HG02840 (cell line): ENCODE results near the gene MT1F.

Source experiments
- ATAC-seq: cut with Tn5 transposase; IDR thresholded peaks from one replicate; pipeline ENCODE4 v1.9.1; 2021; ENCODE audit warnings: mild to moderate bottlenecking, moderate library complexity, moderate number of reproducible peaks; ENCODE audit not compliant: unreplicated experiment, low FRiP score

MT1F gene

GRCh38 chr16:56689171-56689570 lies 31.4 kb downstream of the MT1F start:
- no peak for ATAC-seq

DNA sequence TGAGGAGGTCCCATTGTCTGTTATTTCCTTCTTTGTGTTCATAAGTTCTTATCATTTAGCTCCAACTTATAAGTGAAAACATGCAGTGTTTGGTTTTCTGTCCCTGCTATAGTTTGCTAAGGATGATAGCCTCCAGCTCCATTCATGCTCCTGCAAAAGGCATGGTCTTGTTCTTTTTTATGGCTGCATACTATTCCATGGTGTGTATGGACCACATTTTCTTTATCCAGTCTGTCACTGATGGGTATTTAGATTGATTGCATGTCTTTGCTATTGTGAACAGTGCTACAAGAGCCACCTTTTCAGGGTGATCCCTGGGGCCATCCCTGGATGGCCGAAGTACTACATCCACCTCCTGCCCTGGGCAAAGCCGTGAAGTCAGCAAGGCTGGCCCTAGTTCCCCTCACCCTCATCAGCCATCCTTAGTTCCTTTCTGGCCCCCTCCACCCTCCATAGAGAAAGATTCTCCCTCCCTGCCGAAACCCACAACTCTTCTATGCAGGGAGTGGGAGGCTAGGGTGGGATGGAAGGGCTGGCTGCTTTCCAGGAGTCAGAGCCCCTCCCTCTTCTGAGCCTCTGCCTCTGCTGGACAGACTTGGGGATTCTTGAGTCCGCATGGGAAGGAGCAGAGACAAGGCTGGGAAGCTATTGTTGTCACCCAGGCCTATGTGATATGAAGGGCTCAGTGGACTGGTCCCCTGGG lies 32.8 kb downstream of the MT1F start:
- ATAC-seq: no peak

- no peak for ATAC-seq
These were observed 34.1 kb downstream of the MT1F start for GRCh38 chr16:56691885-56692284.

GRCh38 chr16:56695246-56695645 lies 37.5 kb downstream of the MT1F start:
- no peak for ATAC-seq

GRCh38 chr16:56697456-56698155 lies 39.8 kb downstream of the MT1F start:
- ATAC-seq: no peak

GRCh38 chr16:56700195-56700594 lies 42.4 kb downstream of the MT1F start:
- ATAC-seq: no peak

DNA sequence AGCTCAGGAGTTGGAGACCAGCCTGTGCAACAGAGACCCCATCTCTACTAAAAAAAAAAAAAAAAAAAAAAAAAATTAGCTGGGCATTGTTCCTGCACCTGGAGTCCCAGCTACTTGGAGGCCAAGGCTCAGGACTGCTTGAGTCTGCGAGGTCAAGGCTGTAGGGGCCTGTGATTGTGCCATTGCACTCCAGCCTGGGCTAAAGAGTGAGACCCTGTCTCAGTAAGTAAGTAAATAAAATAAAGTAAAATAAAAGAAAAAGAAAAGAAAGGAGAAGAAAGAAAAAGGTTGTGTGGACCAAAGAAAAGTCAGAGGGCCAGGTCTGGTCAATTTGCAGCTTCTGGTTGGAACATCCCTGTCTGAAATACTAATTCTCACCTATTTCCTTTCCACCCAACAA lies 42.9 kb downstream of the MT1F start:
- ATAC-seq: no peak

GRCh38 chr16:56701534-56701933 lies 43.8 kb downstream of the MT1F start:
- no peak for ATAC-seq

- ATAC-seq: no peak
These were observed 45.1 kb downstream of the MT1F start for GRCh38 chr16:56702836-56703235.
